Eye (tissue), 1 donor: ENCODE measurements around the gene SRPRA.
A peak's percentile ranks its signal among the peaks of the same experiment; 100 is the strongest.
"Not testable (repeated sequence)": the region's sequence is repeated elsewhere in the genome, so short reads cannot be mapped to it uniquely, and the experiment has no call there.

ENCODE experiments used
- DNase-seq: peaks from one replicate; pipeline ENCODE4 v3.0.0-alpha.2; 2015

The SRPRA gene, protein sequence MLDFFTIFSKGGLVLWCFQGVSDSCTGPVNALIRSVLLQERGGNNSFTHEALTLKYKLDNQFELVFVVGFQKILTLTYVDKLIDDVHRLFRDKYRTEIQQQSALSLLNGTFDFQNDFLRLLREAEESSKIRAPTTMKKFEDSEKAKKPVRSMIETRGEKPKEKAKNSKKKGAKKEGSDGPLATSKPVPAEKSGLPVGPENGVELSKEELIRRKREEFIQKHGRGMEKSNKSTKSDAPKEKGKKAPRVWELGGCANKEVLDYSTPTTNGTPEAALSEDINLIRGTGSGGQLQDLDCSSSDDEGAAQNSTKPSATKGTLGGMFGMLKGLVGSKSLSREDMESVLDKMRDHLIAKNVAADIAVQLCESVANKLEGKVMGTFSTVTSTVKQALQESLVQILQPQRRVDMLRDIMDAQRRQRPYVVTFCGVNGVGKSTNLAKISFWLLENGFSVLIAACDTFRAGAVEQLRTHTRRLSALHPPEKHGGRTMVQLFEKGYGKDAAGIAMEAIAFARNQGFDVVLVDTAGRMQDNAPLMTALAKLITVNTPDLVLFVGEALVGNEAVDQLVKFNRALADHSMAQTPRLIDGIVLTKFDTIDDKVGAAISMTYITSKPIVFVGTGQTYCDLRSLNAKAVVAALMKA

DNA sequence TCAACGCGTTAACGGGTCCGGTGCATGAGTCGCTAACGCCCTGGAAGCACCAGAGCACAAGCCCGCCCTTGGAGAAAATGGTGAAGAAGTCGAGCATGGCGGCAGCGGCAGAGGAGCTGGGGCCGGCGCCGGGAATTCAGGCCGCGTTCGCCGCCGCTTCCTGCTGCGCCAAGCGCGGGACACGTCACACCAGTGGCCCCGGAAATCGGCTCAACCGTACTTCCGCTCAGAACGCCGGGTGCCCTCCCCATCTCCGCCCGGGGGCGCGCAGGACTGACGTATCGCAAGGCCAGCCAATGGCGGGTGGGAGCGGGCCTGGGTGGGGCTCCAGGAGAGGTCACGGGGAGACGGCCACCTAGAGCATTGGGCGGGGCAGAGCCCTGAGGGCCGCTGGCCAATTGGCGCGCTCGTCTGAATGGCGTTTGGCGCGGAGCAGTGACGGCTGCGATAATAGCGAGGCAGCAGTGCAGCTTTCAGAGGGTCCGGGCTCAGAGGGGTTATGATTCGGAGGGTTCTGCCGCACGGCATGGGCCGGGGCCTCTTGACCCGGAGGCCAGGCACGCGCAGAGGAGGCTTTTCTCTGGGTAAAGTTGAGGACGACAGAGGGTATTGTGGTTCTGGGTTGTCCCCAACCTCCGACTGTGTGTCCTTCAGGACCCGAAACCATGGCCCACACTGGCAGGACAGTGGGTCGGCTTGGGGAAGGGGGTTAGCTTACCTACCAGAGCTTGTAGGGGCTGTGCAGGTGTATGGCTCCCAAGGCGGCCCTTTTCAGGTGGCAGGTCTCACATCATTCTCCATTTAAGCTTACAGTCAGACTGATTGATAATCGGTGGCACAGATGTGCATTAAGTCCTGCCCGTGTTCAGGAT, at the start of gene SRPRA, which contains the start of gene FOXRED1:
SRPRA (minus strand) TSS at position 188 of the 872 bp plus-strand sequence; CDS start at position 97, 91 bp downstream.
FOXRED1 (plus strand) TSS at position 447 of the 872 bp plus-strand sequence; CDS start at position 500, 53 bp downstream.
- DNase-seq = peak; percentile 100

DNA sequence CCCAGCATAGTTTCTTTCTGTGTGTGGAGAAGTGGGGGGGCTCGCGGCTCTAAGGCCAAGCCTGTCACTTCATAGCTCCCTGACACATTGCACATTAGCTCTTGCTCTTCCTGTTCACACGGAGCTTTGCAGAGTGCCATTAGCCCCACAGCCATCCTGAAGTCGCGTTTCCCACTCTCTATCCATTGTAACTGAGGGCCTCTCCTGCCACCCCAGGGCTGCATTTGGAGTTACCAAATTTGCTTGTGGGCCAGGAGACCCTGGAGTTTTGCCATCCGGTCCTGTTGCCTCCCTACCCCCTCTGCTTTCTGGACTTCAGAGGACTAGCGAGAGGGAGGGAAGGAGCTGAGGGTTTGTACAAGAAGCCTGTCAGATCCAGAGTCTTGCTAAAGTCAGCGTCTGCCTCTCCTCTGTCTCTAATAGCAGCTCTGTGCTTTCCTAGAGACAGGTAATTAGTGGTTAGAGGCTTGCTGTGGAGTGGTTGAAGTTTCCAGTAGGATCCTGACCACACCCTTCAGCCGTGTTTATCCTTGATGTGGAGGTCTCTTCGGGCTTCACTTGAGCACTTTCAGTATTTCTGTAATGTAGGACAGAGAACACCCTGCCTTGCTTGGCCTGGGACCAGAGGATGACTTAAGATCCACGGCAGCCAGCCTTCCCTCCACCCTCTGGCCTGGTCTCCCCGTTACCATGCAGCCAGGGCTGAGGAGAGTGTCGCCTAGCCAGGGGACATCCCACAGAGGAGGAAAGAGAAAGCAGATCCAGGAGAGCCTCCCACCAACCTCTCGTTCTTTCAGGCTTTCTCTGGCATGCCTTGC, 49.3 kb upstream of the SRPRA start:
- peak; percentile 78 for DNase-seq

DNA sequence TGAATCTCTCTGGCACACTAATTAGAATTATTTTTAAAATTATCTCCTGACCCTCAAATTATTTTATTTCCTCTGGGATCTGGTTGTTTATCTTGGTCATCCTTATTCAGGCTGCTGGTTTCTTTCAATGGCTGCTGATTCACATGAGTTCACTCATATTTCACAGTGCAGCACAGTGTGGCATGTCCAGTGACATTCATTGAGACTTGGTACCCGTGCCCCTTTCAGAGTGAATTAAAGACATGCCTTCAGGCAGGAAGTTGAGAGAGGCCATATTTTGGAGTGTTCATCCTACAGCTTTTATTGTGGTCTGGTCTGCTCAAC, 48.7 kb upstream of the SRPRA start:
- no peak for DNase-seq

DNA sequence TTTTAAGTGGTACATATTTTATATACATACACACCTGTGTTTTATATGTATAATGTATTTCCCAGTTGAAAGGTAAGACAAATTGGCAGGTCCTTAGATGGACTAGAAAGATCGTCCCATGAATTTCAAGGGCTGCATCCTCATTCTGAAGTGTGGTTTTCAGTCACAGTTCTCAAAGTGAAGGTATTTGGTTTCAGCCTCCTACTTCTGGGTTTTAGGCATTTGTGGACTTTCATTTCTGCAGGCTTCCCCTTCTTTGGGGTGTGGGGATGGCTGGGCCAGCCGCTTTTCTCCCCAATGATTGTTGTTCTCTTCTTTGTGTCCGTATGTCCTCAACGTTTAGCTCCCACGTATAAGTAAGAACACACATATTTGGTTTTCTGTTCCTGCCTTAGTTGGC, 45.1 kb upstream of the SRPRA start:
- DNase-seq = no peak

DNA sequence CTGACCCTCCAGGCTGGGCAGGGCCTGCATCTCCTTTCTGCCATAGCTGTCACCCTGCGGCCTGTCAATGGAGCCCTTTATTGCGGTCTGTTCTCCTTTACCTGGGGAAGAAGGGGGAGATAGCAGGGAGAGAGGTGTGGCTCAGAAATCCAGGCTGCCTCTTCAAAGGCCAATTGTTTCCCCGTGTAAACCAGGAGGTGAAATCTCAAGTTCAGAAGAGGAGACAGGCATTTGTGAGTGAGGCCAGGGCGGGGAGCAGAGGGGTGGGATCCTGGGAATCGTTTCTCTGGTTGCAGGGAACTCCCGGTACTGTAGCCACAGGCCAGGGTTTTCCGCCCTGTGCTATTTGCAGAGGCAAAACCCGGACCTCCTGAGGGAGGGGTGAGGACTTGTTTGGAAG, 44.3 kb upstream of the SRPRA start:
- no peak for DNase-seq

DNA sequence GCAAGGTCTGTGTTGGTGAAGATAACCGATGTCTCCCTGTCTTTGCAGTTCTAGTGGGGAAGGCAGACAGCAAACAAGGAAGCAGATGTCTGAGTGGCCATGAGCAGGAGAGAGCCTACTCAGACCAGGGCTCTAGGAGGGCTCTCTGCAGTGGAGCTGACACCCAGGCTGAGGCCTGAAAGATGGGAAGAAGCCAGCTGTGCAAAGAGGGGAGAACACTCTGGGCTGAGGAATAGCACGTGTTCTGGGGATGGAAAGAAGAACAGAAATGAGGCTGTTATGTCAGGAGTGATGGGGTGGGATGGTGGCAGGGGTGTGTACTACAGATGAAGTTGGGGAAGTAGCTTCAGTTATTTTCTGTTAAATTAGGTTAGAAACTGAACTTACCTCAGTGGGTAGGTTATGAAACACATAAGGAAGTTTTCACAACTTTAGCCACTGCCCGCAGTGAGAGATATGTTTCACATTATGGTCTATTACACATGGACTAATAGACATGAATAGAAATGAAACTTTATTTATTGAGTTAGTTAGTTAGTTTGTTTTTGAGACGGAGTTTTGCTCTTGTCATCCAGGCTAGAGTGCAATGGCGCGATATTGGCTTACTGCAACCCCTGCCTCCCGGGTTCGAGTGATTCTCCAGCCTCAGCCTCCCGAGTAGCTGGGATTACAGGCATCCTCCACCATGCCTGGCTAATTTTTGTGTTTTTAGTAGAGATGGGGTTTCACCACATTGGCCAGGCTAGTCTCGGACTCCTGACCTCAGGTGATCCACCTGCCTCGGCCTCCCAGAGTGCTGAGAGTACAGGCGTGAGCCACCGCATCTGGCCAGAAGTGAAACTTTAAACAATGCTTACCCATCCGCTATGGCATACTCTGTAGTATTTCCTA, 43.0 kb upstream of the SRPRA start:
- no peak for DNase-seq

DNA sequence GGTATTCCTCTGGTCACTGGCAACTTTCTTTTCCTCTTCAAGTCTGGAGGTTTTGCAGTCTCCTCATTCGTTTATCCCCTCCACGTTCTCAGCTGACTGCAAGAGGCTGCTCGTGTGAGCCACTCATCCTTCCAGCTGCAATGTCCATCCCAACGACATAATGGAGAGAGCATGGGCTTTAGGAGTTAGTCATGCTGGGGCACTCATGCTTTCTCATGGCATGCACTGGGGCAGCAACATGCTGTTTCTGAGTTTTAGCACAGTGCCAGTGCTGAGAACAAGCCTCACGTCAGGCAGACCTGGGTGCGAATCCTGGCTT, 42.3 kb upstream of the SRPRA start:
- no peak for DNase-seq

DNA sequence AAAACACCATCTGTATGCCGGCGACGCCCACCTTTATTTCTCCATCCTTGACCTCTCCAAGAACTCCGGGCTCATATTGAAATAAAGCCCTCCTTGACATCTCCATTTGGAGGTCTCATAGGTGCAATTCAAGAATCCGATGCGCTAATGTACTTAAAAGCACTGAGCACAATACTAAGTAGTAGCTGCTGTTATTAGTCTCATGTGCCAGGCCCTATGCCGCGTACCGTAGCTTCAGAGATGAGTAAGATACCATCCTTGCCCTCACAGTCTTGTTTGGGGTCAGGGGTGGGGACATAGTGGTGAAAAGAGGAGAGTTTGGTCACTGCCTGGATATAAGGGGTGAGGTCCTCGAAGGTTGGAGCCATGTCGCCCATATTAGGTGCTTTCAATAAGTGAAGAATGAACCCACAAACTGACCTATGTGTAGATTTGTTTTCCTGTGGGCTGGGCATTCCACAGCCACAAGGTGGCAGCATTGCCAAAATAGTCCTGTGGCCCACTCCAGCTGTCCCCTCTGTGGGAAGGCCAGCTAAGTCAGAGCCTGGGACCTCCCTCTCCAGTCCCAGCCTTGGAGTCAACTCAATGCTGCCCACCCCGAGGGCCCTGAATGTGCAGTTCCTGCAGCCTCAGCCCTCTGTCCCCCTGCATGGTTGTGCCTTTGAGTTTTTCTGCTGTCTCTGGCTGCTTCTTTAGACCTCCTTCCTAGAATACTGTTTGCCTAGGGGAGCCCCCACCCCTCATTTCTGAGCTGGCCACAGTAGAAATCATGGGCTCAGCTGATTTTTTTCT, 41.7 kb upstream of the SRPRA start:
- DNase-seq = peak; percentile 91

DNA sequence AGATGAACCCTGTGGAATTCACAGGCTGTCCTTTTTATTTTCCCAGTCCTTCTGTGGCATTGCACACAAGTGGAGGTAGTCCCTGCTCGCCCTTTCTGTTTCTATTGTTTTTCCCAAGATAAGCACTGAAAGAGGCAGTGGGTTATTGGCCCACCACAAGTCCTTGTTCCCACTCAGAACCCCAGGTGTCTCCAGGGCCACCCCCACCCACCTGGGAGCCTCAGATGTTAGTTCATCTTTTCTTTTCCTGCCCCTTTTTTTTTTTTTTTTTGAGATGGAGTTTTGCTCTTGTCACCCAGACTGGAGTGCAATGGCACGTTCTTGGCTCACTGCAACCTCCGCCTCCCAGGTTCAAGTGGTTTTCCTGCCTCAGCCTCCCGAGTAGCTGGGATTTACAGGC, 40.1 kb upstream of the SRPRA start:
- not testable (repeated sequence) for DNase-seq

DNA sequence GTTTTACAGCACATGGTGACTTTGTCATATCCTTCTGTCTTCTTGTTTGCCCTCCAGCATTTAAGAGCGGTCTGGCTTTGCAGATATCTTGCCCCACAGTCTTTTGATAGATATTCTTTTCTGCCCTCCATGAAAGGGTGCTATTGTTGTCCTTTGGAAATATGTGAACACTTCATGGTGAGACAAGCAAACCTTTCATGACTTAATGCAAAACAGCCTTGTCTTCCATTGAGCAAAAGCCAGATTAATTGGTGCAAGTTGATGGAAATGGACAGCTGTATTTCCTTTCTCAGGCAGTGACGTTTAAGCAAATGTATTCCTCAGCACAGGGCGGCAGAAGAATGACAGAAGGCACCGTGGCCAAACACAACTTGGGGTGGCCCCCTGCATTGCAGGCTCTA, 39.6 kb upstream of the SRPRA start:
- peak; percentile 31 for DNase-seq

DNA sequence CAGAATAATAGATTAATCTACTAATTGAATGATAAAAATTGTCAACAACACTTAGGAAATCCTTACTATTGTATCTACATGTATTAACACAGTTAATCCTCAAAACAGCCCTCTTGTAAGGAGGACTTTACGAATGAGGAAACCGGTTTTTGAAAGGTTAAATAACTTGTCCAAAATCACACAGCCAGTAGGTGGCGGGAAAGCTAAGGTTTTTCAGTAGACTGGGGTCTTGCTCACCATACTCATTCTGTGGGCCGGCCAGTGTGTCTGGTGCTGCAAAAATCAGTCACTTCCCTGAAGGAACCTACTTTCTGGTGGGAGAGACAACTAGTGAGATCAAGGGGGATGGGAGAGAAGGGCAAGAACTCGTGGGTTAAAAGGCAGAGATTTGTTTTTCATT, 39.0 kb upstream of the SRPRA start:
- peak; percentile 63 for DNase-seq

DNA sequence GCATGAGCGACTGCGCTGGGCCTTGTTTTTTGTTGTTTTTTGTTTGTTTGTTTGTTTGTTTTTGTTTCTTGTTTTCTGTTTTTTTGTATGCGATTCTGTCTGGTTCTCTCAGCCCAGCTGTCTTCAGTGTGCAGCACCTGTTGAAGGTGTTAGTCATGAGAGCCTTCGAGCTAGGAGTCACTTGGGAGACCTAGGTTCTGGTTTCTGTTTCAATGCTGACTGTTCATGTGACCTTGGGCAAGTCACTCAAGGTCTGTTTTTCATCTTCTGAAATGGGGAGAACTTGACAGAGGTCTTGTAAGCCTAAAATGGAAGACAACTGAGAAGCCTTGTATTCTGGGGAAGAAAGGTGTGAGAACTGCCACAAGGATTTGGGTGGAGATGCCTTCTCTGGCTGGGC, 37.0 kb upstream of the SRPRA start:
- DNase-seq = no peak

DNA sequence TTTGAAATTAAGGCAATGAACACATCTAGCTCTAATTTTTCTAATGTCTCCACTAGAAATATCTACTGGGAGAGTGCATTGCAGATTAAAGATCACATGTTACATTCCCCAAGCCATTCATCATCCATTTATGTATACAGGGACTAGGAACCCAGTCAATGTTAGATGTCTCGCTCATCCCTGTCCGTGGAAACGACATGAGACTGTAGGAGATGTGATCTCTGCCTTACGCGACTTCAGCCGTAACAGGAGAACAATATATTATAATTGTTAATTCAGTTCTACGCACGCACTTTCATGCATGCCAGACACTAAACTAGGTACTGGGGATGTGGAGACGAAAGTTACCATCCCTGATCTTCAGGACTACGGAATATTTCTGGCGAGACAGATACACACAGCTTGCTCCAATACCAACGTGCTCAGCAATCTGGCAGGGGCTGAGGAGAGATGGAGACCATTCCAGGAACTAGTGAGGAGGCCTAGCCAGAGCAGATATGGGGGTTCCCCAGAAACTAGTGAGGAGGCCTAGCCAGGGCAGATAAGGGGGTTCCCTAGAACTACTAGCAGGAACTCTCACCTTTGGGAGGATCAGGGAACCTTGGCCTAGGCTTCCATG, 35.9 kb upstream of the SRPRA start:
- no peak for DNase-seq

DNA sequence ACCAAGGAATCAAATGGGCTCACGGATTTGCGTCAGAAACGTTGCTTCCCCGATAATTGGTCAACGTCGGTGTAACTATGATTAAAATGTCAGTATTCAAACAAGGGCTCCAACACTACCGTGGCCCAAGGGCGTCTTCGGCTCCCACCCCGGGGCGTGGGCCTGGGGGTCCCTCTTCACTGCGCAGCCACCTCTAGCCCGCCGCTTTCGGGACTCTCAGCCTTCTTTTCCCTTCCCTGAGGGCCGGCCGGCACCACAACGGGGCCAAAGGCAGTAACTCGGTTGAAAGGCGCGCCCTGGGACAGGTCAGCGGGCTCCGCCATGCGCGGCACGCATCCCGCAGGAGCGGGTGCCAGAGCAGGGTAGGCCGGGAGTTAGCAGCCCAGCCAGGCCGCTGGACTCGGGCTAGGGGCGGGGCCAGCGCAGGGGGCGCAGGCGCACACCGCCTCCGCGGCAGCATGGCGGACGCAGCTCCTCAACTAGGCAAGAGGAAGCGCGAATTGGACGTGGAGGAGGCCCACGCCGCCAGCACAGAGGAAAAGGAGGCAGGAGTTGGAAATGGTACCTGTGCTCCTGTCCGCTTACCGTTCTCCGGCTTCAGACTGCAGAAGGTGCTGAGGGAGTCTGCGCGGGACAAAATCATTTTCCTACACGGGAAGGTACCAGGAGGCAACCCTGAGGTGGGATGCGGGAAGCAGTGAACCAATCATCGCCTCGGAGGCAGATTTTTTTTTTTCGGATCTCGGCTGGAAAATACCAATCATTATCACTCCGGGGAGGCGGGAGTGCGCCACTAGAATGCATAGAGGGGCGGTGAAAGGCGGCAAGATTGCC, 35.1 kb upstream of the SRPRA start, which contains the start of gene DCPS:
DCPS (plus strand) TSS at position 438 of the 834 bp plus-strand sequence; CDS start at position 459, 21 bp downstream.
- DNase-seq = peak; percentile 96

DNA sequence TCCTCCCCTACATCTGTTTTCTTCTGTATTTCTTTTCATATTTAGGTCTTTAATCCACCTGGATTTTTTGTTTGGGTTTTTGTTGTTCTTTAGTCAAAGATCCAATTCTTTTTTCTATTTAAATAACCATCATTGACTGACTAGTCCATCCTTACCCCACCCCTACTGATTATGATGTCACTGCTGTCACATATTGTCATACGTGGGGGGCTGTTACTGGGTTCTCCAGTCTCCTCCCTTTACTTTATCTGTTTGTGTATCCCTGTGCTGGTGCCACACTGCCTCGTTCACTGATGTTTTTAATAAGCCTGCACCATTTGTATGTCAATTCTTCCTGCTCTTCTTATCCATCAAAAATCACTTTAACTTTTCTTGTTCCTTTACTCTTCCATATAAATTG, 28.3 kb upstream of the SRPRA start:
- no peak for DNase-seq

DNA sequence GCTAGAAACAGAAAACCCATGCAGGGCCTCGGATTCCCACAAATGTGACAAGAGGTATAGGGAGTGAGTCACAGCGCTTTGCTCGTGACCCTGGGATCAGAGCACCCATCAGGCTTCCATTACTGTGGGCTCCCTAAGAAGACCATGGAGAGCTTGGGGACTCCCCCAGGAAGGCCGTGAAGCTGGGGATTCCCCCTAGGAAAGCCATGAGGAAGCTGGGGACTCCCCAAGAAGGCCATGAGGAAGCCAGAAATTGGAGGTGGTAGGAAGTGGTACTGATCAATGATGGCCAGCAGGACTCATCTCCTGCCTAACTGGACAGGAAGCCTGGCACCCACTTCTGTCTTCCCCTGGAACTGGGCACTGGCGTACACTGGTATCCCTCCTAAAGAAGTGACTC, 25.0 kb upstream of the SRPRA start:
- DNase-seq = no peak

DNA sequence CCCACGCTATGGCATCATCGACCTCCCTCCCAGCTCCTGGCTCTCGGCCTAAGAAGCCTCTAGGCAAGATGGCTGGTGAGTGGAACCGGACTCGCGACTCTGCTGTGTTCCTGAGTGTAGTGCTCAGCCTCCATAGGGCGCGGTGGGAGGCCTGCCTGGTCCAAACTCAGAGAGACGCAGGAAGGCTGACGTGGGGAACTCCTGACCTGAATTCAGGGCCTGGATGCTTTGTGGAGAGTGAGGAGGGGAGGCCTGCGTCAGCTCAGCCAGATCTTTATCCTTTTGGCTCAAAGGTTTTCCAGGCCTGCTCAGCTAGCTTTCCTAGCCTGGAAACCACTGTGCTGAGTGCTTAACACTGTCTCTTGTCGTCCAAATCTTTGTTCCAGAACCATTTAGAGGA, 22.2 kb upstream of the SRPRA start:
- DNase-seq = no peak

DNA sequence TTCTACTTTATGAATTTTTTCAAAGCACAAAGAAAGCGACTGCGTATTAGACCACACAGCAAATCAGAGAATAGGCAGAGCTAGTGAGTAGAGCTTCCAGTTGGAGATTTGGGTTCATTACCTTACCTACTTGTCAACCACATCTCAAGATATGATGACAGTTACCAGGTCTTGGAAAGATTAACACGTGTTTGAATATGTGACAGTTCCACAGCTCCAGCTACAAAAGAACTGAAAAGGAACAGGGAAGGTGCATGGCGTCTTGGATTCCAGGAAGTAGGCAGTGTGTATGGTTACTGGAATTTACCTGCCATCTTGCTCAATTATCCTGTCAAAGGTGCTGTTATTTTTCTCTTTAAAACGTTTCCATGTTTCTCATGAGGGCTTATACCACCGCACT, 19.5 kb upstream of the SRPRA start:
- no peak for DNase-seq

DNA sequence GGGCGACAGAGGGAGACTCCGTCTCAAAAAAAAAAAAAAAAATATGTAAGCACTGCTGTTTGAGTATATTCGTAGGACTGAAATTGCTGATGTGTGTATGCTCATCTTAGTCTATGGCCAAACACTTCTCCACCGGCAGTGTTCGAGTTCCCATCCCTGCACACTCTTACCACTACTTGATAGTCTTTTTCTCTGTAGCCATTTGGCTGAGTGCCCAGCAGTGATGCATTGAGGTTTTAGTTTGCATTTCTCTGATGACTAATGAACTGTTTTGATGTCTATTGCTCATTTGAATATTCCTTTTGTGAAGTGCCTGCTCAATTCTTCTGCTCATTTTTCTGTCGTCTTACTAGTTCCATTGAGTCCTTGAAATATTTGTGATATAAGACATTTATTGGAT, 16.1 kb upstream of the SRPRA start:
- peak; percentile 50 for DNase-seq
